Superior temporal gyrus (tissue), 1 donor: ENCODE data around the gene KCNH1.
"Not testable (repeated sequence)": the region's sequence is repeated elsewhere in the genome, so short reads cannot be mapped to it uniquely, and the experiment has no call there.

Experiments used
- DNase-seq: peaks from one replicate; pipeline ENCODE4 v3.0.0-alpha.2; 2016; ENCODE audit errors: extremely low spot score

Gene KCNH1

GRCh38 chr1:210685295-210685650 lies 448.7 kb downstream of the KCNH1 start:
- no peak for DNase-seq

GRCh38 chr1:210684466-210685294 lies 449.3 kb downstream of the KCNH1 start:
- no peak for DNase-seq

DNA sequence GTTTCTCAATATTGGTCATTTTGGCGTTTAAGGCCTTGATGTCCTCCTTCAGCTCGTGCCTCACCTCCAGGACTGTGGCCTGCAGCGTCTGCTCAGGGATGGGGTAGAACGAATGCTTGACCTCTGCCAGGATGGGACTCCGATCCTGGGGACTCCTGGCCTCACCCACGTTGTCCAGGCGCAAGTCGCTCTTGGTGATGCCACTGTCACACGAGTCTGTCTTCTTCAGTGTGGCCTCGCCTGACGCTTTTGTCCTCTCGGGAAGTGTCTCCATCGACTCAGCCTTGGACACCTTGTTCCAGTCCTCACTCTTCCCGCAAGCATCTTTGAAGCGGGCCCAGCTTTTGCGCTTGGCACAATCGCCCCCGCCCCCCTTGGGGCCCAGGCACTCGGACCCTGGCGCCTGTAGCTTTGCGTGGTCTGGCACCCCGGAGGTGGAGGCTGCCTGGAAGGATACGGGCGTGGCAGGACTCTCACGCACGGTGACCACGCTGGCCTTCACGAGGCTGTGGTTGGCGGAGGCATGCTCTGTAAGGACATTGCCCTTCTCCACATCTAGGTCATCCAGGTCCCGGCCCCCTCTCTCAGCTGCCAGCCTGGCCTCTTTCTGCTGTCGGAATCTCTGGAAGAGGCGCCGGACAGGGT lies 450.4 kb downstream of the KCNH1 start:
- DNase-seq, result no peak

GRCh38 chr1:210681158-210681557 lies 452.8 kb downstream of the KCNH1 start:
- no peak for DNase-seq

GRCh38 chr1:210678306-210678705 lies 455.6 kb downstream of the KCNH1 start:
- DNase-seq, result no peak

DNA sequence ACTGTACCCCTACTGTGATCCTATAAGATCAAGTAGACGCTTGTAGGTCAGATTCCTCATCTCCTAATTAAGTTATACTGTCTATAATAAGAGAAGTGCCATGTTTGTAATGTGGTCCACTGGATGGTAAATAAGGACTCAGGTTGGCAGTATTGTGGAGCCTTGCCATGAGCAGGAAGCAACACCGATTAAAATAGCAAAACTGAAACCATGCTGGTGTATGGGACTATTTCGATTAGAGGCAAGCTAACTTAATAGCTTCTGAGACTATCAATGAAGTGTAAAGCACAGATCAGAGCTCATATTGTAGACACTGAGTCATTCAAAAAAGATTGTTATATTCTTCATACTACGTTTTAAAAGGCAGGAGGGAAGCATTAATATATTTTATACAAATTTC lies 456.4 kb downstream of the KCNH1 start:
- no peak for DNase-seq

- no peak for DNase-seq
Measured at GRCh38 chr1:210676539-210676938, 457.4 kb downstream of the KCNH1 start.

DNA sequence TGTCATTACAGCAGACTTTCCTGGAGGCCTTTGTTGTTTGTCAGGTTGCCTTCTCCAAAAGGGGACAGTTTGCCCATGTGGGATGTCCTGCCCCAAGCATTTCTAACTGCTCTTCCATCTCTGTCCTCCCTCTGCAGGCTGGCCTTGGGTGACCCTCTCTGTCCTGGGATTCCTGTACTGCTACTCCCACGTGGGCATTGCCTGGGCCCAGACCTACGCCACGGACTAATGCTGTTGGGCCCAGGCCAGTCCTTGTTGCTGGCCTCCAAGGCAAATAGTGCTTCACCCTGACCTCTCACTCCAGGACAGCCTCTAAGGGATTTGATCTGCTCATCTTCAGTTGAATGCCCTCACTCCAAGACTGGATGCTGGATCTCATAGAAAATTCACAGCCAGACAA lies 459.8 kb downstream of the KCNH1 start:
- no peak for DNase-seq

DNA sequence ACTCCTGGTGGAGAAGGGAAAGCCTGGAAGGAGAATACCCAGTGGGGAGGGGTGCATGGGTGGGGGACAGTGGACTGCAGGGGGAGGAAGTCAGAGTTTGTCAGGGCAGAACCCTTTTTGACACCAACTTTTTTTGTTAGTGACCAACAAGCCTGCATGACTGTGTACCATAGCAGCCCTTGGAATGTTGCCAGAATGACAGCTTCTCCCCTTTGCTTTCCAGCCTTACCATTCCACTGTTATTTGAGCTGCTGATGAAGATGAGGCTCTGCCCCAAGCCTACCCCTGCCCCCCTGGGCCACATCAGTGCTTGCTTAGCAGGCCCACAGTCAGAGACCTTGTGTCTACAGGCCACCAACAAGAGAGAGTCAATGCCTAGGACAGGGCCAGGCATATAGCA lies 464.0 kb downstream of the KCNH1 start:
- DNase-seq, result no peak

GRCh38 chr1:210663730-210664573 lies 470.0 kb downstream of the KCNH1 start:
- no peak for DNase-seq

GRCh38 chr1:210662291-210663050 lies 471.5 kb downstream of the KCNH1 start:
- no peak for DNase-seq

DNA sequence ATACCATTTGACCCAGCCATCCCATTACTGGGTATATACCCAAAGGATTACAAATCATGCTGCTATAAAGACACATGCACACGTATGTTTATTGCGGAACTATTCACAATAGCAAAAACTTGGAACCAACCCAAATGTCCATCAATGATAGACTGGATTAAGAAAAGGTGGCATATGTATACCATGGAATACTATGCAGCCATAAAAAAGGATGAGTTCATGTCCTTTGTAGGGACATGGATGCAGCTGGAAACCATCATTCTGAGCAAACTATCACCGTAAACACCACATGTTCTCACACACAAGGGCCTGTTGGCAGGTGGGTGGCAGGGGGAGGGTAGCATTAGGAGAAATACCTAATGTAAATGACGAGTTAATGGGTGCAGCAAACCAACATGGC lies 472.4 kb downstream of the KCNH1 start:
- not testable (repeated sequence) for DNase-seq

GRCh38 chr1:210657806-210658205 lies 476.1 kb downstream of the KCNH1 start:
- no peak for DNase-seq

GRCh38 chr1:210655511-210655910 lies 478.4 kb downstream of the KCNH1 start:
- DNase-seq, result no peak

- DNase-seq, result no peak
Measured at GRCh38 chr1:210654176-210654981, 479.6 kb downstream of the KCNH1 start.

GRCh38 chr1:210653771-210654170 lies 480.2 kb downstream of the KCNH1 start:
- DNase-seq, result no peak

GRCh38 chr1:210652329-210652954 lies 481.5 kb downstream of the KCNH1 start:
- no peak for DNase-seq

DNA sequence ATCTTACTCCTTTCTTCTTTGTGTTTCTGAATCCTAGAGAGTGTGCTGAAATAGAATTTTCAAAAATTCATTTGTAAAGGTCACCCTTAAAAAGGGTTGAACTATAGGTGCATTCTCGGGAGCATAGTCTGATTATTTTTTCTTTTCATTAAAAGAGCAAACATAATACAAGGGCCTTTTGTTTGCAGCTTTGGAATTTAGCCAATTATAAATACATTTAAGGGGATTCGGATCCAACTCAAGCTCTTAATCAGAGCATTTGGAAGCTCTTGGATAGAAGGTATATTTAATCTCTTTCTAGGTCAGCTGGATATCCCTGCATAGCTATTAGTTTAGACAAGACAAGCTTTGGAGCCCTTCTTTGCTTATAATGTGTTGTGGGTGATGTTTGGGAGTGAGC lies 483.5 kb downstream of the KCNH1 start:
- DNase-seq, result no peak

DNA sequence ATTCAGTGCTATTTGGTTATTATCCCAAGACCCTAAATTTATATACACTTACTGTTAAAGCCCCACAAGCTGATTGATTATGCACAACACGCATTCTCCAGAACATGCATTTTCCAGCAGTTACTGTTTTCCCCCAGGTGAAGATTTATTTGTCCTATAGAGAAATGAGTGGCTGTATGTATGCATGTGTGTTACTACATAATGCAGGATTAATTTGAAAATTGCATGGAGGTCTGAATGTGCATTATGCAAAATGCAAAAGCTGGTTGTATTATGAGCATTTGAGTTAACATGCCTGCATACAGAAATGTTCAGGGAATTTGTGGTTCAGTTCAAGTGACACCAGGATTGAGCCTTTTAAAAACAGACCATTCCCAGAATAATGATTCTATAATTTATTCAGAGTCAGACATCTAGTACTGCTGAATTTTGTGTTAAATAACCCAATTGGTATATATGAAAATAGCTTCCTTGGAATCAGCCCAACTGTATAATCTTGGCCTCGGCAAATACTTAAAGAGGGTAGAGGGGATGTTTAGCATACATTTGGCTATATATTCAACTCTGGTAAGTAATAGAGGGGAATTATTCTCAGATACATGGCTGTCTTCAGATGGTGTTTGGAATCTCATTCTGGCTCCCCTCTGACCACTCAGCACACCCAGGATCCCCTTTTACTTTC lies 485.2 kb downstream of the KCNH1 start:
- DNase-seq, result no peak
